Stimulated activated CD4-positive, alpha-beta T cell treated with anti-CD3 and anti-CD28 coated beads, TNF-alpha, amount 100 ng/mL, for 48 hours (primary cell): ENCODE measurements around the gene ZRANB2.

Source experiments
- DNase-seq, 3 donors: peaks; one replicate each; pipeline ENCODE4 v3.0.0-alpha.2; 2020; ENCODE audit warnings: low read depth in 3 of 3

The ZRANB2 gene, protein sequence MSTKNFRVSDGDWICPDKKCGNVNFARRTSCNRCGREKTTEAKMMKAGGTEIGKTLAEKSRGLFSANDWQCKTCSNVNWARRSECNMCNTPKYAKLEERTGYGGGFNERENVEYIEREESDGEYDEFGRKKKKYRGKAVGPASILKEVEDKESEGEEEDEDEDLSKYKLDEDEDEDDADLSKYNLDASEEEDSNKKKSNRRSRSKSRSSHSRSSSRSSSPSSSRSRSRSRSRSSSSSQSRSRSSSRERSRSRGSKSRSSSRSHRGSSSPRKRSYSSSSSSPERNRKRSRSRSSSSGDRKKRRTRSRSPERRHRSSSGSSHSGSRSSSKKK

DNA sequence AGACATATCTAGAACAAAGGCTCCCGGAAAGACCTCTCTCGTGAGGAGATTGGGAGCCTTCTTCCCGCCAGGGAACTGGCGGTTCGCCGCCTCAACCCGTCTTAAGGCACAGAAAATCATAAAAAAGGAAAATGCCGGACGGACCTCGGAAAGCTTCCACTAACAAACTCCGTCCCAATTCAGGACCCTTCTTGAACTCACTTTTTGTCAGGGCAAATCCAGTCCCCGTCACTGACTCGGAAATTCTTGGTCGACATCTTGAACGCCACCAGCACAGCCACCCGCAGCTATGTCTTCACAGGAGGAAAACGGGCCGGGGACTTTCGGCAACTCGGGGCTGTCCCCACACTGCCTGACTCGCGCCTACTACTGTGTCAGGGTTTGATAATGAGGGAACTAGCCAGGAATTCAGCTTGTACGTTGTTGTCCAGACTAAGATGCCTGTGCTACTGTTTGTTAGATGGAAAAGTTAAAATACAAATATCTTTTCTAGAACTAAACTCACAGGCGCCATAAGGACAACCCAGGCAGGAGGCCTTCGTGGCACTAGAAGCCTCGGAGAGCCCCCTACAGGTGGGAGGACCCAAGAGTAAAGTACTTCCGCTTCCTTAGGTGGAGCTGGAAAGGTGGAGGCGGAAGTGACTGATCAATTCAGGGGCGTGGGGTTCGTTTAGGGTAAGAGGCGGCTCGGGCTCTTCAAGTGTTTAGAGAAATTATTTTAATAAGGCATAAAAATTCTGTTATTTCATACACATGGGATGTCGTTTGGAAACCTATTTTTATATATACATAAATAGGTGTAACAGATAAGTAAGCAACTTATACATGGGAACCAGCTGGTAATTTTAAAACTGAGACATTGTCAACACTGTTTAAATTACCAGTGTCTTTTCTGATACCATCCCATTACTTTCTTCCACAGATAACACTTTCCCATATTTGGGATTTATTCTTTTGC, at the start of gene ZRANB2:
TSS of gene ZRANB2 (minus strand) at position 297 of the 958 bp plus-strand sequence. CDS start at position 257, 40 bp downstream.
- DNase-seq: peak; percentile 76 to 84 (median 79)

DNA sequence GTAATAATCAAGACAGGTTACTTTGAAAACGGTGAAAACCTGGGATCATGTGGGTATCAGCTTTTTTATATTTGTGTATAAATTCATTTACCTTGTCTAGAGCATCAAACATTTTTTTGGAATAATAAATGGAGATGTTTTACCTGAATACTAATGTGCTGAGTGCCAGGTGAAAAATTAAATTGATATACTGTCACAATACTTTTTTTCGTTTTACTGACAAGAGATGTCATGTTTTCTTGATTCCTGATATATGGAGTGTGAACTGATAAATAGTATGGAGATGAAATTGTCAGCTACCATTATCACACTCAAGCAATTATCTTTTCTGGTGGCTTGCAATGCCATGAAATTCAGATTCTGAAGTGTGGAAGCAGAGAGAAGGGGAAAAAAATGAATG, 47.2 kb upstream of the ZRANB2 start:
- DNase-seq: no peak

DNA sequence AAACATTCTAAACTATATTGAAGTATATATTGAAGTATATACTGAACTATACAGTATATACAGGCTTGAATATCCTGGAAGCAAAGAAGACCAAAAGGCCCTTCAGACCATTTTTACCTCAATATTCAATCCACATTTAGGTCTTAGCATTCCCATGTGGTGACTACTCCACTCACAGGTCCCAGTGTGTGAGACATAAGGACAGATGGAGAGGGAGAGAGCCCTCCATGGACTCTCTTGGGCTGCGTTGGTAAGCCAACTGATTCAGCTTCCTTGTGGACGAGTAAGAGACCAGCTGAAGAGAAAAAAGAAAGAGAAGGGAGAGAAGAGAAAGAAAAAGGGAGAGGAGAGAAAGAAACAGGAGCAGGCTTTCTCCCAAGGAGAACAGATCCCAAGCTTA, 37.3 kb upstream of the ZRANB2 start:
- DNase-seq: no peak

DNA sequence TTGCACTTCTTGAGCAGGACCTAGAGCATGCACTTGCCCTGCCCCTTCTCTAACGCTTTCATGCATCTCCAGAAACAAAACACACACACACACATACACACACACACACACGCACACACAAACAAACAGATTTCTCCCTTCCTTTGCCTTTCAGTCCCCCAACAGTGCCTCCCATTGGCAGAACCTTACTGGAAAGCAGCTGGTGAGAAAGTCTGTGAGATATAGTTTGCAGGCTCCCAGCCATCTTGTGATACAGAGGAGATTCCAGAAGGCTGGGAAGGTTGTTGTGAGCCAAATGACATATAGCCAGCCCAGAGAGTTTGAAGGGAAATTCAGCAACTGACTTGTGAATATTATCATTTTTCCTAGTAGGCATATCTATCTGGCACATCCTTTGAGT, 35.9 kb upstream of the ZRANB2 start:
- DNase-seq: no peak

DNA sequence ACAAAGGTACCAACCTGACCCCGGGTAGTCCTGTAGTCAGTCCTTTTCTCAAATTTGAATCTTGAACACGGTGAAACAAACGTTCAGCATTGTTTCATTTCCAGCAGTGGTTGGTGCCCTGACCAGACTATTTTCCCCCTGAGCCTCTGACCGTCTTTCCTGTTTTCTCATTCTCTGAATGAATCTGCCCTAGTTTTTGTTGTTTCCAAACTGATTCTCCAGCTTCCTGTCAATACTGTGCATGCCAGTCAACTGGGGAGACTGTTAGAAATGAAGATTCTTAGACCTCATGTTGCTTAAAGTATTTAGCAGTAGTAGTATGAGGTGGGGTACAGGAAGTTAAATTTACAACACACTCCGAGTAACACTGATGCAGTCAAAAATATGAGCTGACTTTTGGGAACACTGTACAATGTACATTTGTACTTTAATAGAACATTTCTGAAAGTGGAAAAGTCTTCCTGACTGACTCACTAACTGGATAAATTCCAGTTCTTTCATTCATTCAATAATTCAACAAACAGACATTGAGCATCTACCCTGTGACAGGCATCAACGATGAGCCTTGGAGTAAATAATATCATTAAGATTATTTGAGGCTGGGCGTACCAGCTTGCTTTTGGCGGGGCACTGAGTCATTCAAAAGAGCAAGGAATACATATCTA, 26.0 kb upstream of the ZRANB2 start:
- DNase-seq: no peak

DNA sequence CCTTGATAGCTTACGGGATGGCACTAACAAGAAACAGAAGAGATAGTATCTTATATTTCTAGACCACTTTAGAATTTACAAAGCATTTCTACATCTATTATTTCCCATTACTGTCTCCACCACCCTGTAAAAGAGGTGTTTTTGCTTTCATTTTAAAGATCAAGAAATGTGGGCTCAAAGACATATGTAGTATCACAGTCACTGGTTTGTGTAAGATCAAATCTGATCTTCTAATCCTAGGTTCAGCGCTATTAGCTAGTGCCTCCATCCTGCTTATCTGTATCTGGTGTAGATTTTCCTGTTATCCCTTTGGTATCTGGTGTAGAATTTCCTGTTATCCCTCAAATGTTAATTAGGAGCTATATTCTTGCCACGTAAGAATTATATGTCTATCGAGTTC, 23.6 kb upstream of the ZRANB2 start:
- no peak for DNase-seq

DNA sequence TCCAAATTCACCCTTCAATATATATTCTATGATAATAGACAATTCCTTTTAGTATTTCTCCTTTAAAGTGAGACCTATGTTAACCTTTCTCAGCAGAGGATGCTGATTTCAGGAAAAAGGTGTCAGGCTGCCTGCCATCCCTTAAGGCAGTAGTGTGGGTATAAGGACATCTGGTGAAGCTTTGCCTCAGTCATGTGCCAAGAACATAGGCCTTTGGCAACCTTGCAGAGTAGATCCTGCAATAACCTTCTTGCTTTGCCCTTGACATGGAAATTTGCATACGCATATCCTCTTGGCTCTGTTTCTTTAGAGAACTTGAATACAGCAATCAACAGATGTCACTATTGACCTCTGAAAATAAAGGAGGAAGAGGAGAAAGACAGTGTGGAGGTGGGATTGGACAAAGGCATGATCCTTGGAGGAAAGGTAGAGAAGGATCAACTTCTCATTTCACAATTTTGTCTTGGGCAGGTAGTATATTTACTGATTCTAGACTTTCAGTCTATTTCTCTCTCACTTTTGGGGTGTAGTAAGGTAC, 21.1 kb upstream of the ZRANB2 start:
- DNase-seq: no peak

DNA sequence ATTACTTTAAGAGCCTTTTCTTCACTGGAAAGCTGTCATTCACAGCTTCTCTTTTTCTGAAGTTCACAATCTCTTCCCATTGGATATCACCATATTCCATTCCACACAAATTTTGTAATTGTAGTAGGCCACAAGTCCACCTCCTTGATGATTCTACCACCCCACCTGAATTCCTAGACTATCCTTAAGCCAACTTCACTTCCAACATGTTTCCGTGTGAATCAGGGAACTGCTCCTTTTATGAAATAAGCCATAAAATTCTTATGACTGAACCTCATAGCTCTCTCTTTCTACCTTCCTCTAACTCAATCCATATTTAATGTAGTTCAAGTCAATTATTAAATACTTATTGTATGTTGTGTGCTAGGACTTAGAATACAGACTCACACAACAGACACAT, 16.6 kb upstream of the ZRANB2 start:
- no peak for DNase-seq

DNA sequence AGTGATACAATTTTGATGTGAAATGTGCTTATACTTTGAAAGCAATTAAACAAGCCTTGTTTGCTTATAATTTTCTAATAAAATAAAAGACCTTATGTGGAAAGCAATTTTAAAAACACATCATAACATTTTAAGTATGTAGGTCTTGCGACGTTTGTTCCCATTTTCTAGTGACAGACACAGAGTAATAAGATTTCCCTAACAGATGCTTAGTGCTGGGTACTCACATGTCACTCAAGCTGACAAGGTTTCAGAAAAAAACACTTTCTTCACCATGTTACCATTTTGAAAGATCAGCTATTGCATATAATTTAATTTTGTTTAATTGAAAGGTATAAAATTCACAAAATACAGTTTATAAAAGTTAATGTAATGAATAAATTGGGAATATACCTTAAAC, 14.1 kb upstream of the ZRANB2 start:
- no peak for DNase-seq

DNA sequence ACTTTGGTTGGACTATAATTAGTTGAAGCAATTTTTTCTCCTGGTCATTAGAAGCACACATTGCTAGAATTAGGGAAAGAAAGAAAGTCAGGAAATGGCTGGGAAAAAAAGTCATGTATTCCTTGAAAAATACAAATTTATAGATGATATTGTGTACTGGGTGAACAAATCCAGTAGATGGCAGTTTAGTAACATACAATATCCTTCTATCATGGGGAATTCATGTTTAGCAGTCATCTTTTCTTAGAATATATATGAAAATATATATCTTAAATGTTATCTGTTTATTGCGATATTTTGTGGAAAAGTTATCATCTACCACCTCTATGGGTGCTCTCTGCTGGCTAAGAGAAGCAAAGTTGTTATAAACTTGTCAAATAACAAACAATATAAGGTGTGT, 13.1 kb upstream of the ZRANB2 start:
- DNase-seq: no peak

DNA sequence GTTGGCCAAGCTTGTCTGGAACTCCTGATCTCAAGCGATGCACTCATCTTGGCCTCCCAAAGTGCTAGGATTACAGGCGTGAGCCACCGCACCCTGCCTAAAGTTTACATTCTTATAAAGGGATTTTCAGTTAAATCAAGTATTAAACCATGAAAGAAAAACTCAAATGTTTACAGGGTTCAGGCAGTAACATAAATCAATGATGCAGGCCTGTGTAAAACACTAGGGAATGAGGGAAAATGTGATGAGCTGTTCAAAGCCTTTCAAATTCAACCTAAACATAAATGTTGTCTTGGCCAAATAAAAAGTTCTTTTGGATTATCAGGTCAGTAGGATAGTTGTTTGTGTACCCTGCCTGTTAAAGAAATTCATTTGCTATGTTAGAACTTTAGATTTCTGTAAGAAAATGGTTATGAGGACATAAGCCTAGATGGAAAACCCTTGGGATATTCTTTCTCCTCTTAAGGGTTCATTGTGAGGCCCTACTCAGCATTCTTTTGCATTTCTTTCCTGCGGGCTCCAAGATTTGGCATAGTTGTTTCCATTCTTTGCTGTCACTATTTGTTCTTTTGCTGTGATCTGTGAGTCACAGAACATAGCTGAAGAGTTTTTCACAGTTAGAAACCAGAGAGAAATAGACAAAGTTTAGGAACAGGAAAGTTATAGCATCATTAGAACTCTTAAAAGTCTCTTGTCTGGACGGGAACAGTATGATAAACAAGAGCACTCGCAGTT, 8.9 kb upstream of the ZRANB2 start:
- DNase-seq: no peak

DNA sequence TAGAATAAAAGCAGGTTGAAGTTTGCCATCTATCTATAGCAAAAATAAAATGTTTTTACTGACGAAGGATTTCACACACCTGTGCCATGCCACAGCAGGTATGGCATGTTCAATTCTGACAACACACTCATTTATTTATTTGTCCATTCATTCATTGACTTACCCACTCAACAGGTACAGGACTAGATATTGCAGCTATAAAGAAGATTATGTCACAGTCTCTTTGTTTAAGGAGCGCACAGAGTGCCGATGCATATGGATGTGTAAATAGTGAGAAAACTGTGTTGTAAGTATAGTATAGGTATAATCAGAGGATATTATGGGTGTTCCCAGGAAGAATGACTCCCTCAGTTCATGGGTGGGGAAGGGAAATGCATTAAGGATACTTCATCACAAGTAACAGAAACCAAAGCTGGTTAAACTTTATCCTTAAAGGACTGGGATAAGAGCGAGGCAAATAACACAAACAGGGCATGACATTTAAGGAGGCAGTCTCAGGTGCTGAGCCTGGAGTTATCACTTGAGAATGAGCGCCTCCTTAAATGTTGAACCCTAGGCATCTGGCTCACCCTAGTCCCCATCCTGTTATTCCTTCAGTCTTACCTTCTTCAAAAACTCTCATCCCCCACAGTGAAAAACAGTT, 7.9 kb upstream of the ZRANB2 start:
- DNase-seq: no peak

DNA sequence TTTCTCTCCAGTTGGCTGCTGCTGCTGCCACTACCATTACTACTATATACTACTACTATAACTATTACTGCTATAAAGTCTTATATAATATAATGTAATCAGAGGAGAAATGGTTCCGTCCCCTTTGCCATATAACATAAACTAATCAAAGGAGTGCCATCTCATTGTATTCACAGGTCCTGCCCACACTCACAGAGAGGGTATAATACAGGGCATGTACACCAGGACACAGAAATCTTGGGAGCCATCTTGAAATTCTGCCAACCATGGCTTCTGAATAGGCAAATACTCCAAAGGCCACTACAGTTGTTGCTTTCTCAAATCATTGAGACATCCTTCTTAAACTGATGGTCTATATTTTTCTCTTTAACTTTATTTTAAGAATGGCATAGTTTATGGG, 6.9 kb upstream of the ZRANB2 start:
- no peak for DNase-seq

DNA sequence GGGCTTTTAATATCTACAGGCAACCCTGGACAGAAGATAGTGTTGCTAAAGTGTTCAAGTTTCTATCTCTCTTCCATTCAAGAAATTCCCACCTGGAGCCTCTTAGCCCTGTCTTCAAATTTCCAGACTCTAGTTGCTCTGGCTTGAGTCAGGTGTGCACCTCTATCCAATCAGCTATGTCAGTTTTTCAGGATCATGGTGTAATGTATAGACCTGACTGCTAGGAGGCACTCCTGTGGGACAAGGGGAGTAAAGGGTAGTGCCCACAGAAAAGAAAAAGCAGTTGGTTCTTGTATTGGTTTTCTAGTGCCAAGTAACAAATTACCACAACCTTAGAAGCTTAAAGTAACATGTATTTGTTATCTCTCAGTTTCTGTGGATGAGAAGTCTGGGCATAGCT, 6.2 kb upstream of the ZRANB2 start:
- no peak for DNase-seq

DNA sequence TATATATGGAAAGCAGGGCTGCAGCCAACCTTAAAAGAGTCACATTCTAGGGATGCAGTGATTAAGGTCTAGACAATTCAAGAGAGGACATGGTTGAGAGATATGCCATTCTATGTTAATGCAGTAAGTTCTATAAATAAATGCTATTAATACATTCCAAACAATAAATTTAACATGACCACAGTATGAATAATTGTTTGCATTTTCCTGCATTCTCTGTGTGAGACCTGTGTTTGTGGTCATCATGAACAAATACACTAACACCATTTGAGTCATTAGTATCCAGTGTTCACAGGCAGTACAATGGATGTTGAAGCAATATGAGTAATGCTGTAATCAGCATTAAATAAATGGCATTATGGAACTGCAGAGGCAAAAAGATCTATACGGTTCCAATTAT, 5.5 kb upstream of the ZRANB2 start:
- no peak for DNase-seq

DNA sequence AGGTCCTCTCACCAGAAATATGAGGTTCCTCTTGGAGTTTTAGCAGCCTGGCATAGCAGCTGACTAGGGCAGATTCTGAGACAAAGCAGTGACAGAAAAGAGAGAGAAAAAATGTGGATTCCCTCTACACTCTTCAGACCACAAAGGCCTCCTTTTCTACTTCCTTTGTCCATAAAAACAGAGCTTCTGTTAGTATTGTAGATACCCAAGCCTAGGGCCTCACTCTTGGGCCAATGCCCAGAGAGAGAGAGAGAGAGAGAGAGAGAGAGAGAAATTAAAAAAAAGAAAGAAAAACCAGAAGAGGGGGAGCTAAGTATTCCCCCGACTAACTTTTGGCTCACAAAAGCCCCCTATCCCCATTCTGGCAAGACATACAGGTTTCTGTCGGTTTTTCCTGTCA, 2.4 kb upstream of the ZRANB2 start:
- no peak for DNase-seq

DNA sequence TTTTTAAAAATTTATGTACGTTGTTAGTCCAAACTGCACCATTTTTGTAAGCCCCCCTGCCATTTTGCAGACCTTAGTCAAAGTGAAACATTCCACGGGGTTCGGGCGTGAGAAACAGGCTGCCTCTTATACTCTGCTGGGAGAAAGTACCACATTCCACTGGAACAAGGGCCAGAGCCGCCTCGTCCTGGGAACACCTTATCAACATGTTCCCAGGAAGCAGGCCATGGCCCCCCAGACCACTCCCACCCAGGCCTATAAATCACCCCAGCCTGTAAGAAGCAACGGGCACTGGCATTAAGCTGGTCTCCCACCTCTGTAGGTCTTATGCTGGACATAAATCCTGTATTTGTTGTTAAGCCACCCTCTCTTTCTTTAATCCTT, 854 bp upstream of the ZRANB2 start:
- DNase-seq: no peak

DNA sequence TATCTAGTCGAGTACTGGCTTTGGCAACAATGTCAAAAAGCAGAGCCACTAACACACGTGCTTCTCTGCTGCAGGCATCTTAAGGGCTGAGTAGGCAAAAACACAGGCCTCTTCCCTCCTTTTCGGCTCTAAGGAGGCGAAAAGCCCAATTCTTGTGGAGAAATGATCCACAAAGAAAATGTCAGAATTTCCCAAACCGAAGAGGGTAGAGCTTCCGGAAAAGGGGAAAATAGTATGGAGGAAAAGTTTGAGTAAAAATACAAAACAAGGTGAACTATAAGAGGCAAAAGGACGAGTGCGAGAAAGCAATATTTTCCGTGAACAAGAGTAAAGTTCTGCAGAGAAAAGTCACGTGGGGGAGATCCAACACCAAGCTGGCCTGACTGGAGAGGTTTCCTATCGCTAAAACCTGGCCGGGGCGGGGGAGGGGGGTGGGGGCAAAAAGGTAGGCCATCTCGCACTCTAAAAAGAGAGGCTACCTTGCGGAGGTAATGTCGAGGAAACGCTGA, 551 bp downstream of the ZRANB2 start:
- peak in 1 of 3 donors; percentile 2 for DNase-seq

DNA sequence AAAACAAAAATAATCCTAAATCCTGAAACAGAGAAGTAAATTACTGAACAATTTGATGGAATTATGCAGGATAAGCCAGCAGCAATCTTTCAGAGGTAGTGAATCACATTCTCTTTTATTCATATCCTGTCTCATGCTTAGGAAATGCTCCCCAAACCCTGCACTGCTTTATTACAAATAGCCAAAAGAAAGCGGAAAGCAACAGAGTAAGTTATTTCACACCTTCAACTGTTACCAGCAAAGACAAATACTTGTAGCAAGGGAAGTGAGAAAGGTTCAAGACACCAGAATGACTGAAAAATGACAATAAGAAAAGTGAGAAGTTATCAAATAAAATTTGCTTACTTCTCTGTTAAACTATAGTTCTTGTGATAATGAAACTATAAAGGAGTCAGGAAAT, 6.2 kb downstream of the ZRANB2 start:
- no peak for DNase-seq

DNA sequence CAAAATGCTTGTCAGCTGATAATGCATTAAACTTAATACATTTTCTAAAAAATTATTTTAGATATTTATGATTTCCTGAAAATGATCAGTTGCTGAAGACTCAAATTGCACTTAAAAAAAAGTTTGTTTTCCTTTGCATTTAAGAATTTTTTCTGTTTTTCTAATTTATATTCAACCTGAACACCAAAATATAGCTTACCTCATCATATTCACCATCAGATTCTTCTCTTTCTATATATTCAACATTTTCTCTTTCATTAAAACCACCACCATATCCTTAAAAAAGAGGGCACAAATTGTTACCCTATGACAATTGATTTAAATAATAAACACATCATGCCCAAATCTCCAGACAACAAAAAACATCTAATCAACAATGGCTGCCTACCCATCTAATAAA, 8.6 kb downstream of the ZRANB2 start:
- no peak for DNase-seq

DNA sequence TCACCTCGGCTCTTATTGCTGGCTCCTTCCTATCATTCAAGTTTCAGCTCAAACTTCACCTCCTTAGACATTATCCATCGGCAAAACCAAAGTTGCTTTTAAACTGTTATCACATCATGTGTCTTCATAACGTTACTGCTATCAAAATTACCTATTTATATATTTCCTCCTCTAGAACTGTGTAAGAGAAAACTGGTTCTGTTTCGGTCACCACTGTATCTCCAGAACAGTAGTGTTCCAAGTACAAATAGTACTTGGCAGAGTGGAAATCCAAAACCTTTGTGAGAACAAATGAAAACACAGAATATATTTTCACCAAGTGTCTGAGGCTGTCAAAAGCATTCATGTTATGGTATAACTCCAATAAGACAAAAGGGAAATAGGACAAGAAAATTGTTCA, 9.1 kb downstream of the ZRANB2 start:
- DNase-seq: no peak
